H1 (cell line): ENCODE measurements around the gene PHKA2. TPM values are rescaled to one million over a fixed set of nuclear protein-coding genes. Genes with fewer than 3 reads are reported as not detected.

Source experiments
- CTCF ChIA-PET: fragments of 300-600 bp; sonication (Branson Sonifier 250); formaldehyde crosslinking; loops from one replicate; lab custom pipeline; 2021; ENCODE audit not compliant: partially characterized antibody; lab: Charles Lee
- POLR2A ChIA-PET: fragments of 300-600 bp; sonication (Branson Sonifier 250); formaldehyde crosslinking; loops from one replicate; lab custom pipeline; 2021; ENCODE audit warnings: inconsistent platforms; ENCODE audit not compliant: partially characterized antibody; lab: Charles Lee
- DNase-seq, 2 experiments: peaks; one replicate each; pipeline versions ENCODE4 v3.0.0 to v3.0.0-alpha.2; 2010 to 2022; ENCODE audit warnings: low spot score in 2 of 2, low read depth in 1 of 2, mixed read lengths in 1 of 2
- FAIRE-seq: peaks from 2 replicates; lab custom pipeline; 2011; peaks lifted over from hg19 to GRCh38; lab: Jason Lieb, UNC
- H2AFZ ChIP-seq: 2 replicates; pipeline ENCODE4 v1.8.1; 2012; ENCODE audit warnings: low read length, inconsistent platforms
- H2AK5ac ChIP-seq: 2 replicates; pipeline ENCODE4 v1.6.1; 2013; ENCODE audit warnings: low read depth, low read length
- H2BK120ac ChIP-seq: replicated peaks from 2 replicates; pipeline ENCODE3; 2013; ENCODE audit warnings: low read depth, low read length, inconsistent platforms
- H2BK12ac ChIP-seq: 2 replicates; pipeline ENCODE4 v1.6.1; 2013; ENCODE audit warnings: low read depth, low read length
- H2BK15ac ChIP-seq: 2 replicates; pipeline ENCODE4 v1.6.1; 2013; ENCODE audit warnings: low read length
- H2BK20ac ChIP-seq: 2 replicates; pipeline ENCODE4 v1.6.1; 2013; ENCODE audit warnings: low read length
- H2BK5ac ChIP-seq: 2 replicates; pipeline ENCODE4 v1.6.1; 2013; ENCODE audit warnings: low read depth, low read length
- H3K14ac ChIP-seq: 2 replicates; pipeline ENCODE4 v1.6.1; 2013; ENCODE audit warnings: inconsistent platforms; ENCODE audit not compliant: insufficient read length
- H3K18ac ChIP-seq: 2 replicates; pipeline ENCODE4 v1.6.1; 2013; ENCODE audit warnings: low read length; ENCODE audit errors: extremely low read depth
- H3K23ac ChIP-seq: 2 replicates; pipeline ENCODE4 v1.6.1; 2013; ENCODE audit warnings: inconsistent platforms; ENCODE audit not compliant: insufficient read length
- H3K23me2 ChIP-seq: 2 replicates; pipeline ENCODE4 v1.6.1; 2013; ENCODE audit warnings: low read depth, low read length
- H3K27ac ChIP-seq: 2 replicates; pipeline ENCODE4 v1.6.1; 2011; ENCODE audit warnings: low read depth, low read length, inconsistent platforms
- H3K27me3 ChIP-seq, 4 experiments: replicated peaks in 1 of 4; 1 replicate in 1 of 4; 2 replicates in 3 of 4; pipeline versions ENCODE4 v1.6.1 to v1.8.1; 2011 to 2013; ENCODE audit warnings: low read length in 3 of 4, mild to moderate bottlenecking in 3 of 4, inconsistent platforms in 2 of 4, mixed read lengths in 2 of 4, moderate library complexity in 1 of 4; ENCODE audit not compliant: control insufficient read depth in 3 of 4, insufficient read depth in 3 of 4; ENCODE audit errors: extremely low read depth in 1 of 4
- H3K36me3 ChIP-seq, 4 experiments: 2 replicates each; pipeline versions ENCODE4 v1.6.1 to v1.8.1; 2011 to 2013; ENCODE audit warnings: mild to moderate bottlenecking in 4 of 4, low read length in 3 of 4, moderate library complexity in 2 of 4, control low read depth in 1 of 4, inconsistent platforms in 1 of 4; ENCODE audit not compliant: insufficient read depth in 4 of 4, control insufficient read depth in 2 of 4
- H3K4ac ChIP-seq: replicated peaks from 2 replicates; pipeline ENCODE3; 2013; ENCODE audit warnings: low read length, low read depth, mixed read lengths, inconsistent platforms; ENCODE audit not compliant: insufficient read length
- H3K4me1 ChIP-seq, 4 experiments: replicated peaks in 1 of 4; 1 replicate in 1 of 4; 2 replicates in 3 of 4; pipeline versions ENCODE4 v1.6.1 to v1.8.1; 2011 to 2013; ENCODE audit warnings: low read length in 3 of 4, inconsistent platforms in 2 of 4, mixed read lengths in 1 of 4; ENCODE audit not compliant: insufficient read depth in 4 of 4, control insufficient read depth in 3 of 4
- H3K4me2 ChIP-seq, 2 experiments: 2 replicates each; pipeline versions ENCODE4 v1.6.1 to v1.8.1; 2011 to 2013; ENCODE audit warnings: low read depth in 2 of 2, low read length in 2 of 2, control low read depth in 1 of 2, inconsistent platforms in 1 of 2, mild to moderate bottlenecking in 1 of 2; ENCODE audit not compliant: insufficient read depth in 1 of 2
- H3K4me3 ChIP-seq, 4 experiments: fragments of 200-600, 300-600 bp in 1 of 4; sonication (generic), shearing (Covaris generic), sonication (Bioruptor Twin) in 1 of 4; 2 replicates each; pipeline versions ENCODE4 v1.5.1 to v1.8.1; 2011 to 2016; ENCODE audit warnings: low read length in 4 of 4, low read depth in 3 of 4, control low read depth in 2 of 4, inconsistent platforms in 2 of 4, mild to moderate bottlenecking in 2 of 4, mixed read lengths in 1 of 4, moderate library complexity in 1 of 4; ENCODE audit not compliant: insufficient read depth in 2 of 4; ENCODE audit errors: extremely low read depth in 1 of 4
- H3K56ac ChIP-seq: replicated peaks from 2 replicates; pipeline ENCODE3; 2013; ENCODE audit warnings: low read depth, mild to moderate bottlenecking, mixed read lengths, low read length, inconsistent platforms; ENCODE audit not compliant: insufficient read length
- H3K79me1 ChIP-seq: 2 replicates; pipeline ENCODE4 v1.6.1; 2013; ENCODE audit warnings: low read depth, low read length, control low read depth
- H3K79me2 ChIP-seq, 2 experiments: 2 replicates each; pipeline versions ENCODE4 v1.6.1 to v1.8.1; 2012 to 2013; ENCODE audit warnings: low read length in 2 of 2, mild to moderate bottlenecking in 2 of 2, inconsistent platforms in 1 of 2; ENCODE audit not compliant: insufficient read depth in 2 of 2, control insufficient read depth in 1 of 2
- H3K9ac ChIP-seq, 4 experiments: replicated peaks in 1 of 4; 1 replicate in 1 of 4; 2 replicates in 3 of 4; pipeline versions ENCODE4 v1.6.1 to v1.8.1; 2011 to 2013; ENCODE audit warnings: low read depth in 3 of 4, low read length in 3 of 4, control low read depth in 2 of 4, mild to moderate bottlenecking in 2 of 4, moderate library complexity in 2 of 4, inconsistent platforms in 1 of 4; ENCODE audit errors: extremely low read depth in 1 of 4
- H3K9me3 ChIP-seq, 2 experiments: 2 replicates each; pipeline versions ENCODE4 v1.6.1 to v1.8.1; 2012 to 2013; ENCODE audit warnings: mild to moderate bottlenecking in 2 of 2, moderate library complexity in 2 of 2, control low read depth in 1 of 2, inconsistent platforms in 1 of 2, low read depth in 1 of 2, low read length in 1 of 2, mixed read lengths in 1 of 2; ENCODE audit not compliant: insufficient read depth in 2 of 2
- H4K20me1 ChIP-seq, 2 experiments: replicated peaks in 1 of 2; 2 replicates each; pipeline versions ENCODE3 to v1.8.1; 2011 to 2013; ENCODE audit warnings: inconsistent platforms in 2 of 2, low read length in 2 of 2, mild to moderate bottlenecking in 1 of 2; ENCODE audit not compliant: insufficient read depth in 2 of 2, control insufficient read depth in 1 of 2
- H4K5ac ChIP-seq: 2 replicates; pipeline ENCODE4 v1.6.1; 2013; ENCODE audit warnings: low read length, low read depth, mixed read lengths, inconsistent platforms; ENCODE audit not compliant: insufficient read length
- H4K8ac ChIP-seq: 2 replicates; pipeline ENCODE4 v1.8.0; 2013; ENCODE audit warnings: mild to moderate bottlenecking, moderate library complexity, low read length, inconsistent platforms; ENCODE audit not compliant: insufficient read depth; ENCODE audit errors: extremely low read depth
- H4K91ac ChIP-seq: replicated peaks from 2 replicates; pipeline ENCODE3; 2013; ENCODE audit warnings: low read length, mixed read lengths, inconsistent platforms; ENCODE audit not compliant: insufficient read length
- SIRT6 ChIP-seq: IDR thresholded peaks from one replicate; pipeline ENCODE4 v1.7.1; 2012; ENCODE audit warnings: low read length, inconsistent platforms
- TCF12 ChIP-seq: IDR thresholded peaks from 2 replicates; pipeline ENCODE4 v1.6.1; 2011; ENCODE audit warnings: low read depth, mild to moderate bottlenecking, low read length
- WGBS, 2 experiments: shearing (Covaris generic) in 1 of 2; methylation state at CpG; one replicate each; pipeline versions ENCODE4 v1.1.6 to v1.1.7; 2013 to 2015; ENCODE audit warnings: low lambda C conversion rate in 2 of 2, mixed read lengths in 2 of 2, inconsistent platforms in 1 of 2, low coverage in 1 of 2, missing lambda C conversion rate in 1 of 2; ENCODE audit not compliant: insufficient replicate concordance in 2 of 2, insufficient coverage in 1 of 2, insufficient read length in 1 of 2; ENCODE audit errors: extremely low coverage in 1 of 2, missing lambda C conversion rate in 1 of 2; 5-methylcytosine and 5-hydroxymethylcytosine counted together
- polyA plus RNA-seq, 7 experiments: library from polyadenylated mRNA; depleted of rRNA in 3 of 7; stranded (reverse) in 5 of 7; unstranded in 2 of 7; fragments of >200 nt in 5 of 7; fragments of 200-250 nt in 2 of 7; gene quantifications; 1 replicate in 5 of 7; 2 replicates in 1 of 7; 4 replicates in 1 of 7; pipeline versions ENCODE4 v1.2.1 to v1.2.3, GENCODE V29; 2011 to 2013; ENCODE audit warnings: missing spikeins in 2 of 7, mixed read lengths in 2 of 7
- total RNA-seq: library from RNA; stranded (reverse); fragmentation: NEBNext Ultra II Directional; extraction: Animal tissue kit (Norgen Biotek cat#: 25700); gene quantifications from 2 replicates; pipeline ENCODE4 v1.2.1, GENCODE V29; 2021

The PHKA2 gene
- total and polyA plus RNA-seq, 2 of the 8 experiments (the other 6 are each of a cell fraction or from before 2014, with no cell fraction given) = 28.1 to 35.8 TPM

GRCh38 chrX:18935893-18936292, 48.0 kb downstream of the PHKA2 start:
- Histone ChIP-seq H2BK20ac (no peak overlapping the region), H3K23ac (no peak overlapping the region), H2AK5ac (no peak overlapping the region), H3K27me3 (no peaks in the 10 kb centered on the region), H3K23me2 (no peaks in the 10 kb centered on the region), H2BK120ac (no peak overlapping the region), H3K4ac (no peak overlapping the region), H3K14ac (no peak overlapping the region), H3K79me1 (no peaks in the 10 kb centered on the region), H3K9ac (no peak overlapping the region), H4K91ac (no peak overlapping the region), H3K9me3 (no peaks in the 10 kb centered on the region), H3K4me1 (peaks cover 0 to 8% (median 4%) of the 10 kb centered on the region in 4 experiments; a peak in 4 of 7 replicates), H3K56ac (no peak overlapping the region), H2BK5ac (no peak overlapping the region), H4K5ac (no peak overlapping the region), H3K79me2 (no peaks in the 10 kb centered on the region), H2BK12ac (no peak overlapping the region), H2BK15ac (no peak overlapping the region)
- POLR2A ChIA-PET = no interaction called here
- no peak for DNase-seq
- no peak for FAIRE-seq
- CTCF ChIA-PET = interaction anchor here (2.4 kb wide), 1 partner anchor 397 kb away, joined by 11 read pairs; no protein-coding TSS in a partner anchor
- no peak for TF ChIP-seq SIRT6
- TF ChIP-seq TCF12 = no peak
- TF ChIP-seq, all 59 proteins: peak for 0
- Histone ChIP-seq H3K4me2 (no peak overlapping the region), H3K36me3 (peaks cover 3 to 14% (median 8%) of the 10 kb centered on the region in 4 experiments; a peak in 6 of 8 replicates), H3K18ac (no peak overlapping the region), H3K27ac (no peak overlapping the region), H4K20me1 (peaks cover 0 to 1% of the 10 kb centered on the region in 2 experiments), H3K4me3 (no peak overlapping the region), H2AFZ (no peak overlapping the region), H4K8ac (no peak overlapping the region)
- WGBS, 2 experiments = 87% methylated on average over 3 of the region's 10 CpGs; no CpG with 5 or more reads in 1 of the 2 experiments
